Measurements from ENCODE around the gene TMEM132C. TPM values are rescaled to one million over a fixed set of nuclear protein-coding genes. Genes with fewer than 3 reads are reported as not detected.
"Not testable (repeated sequence)": the region's sequence is repeated elsewhere in the genome, so short reads cannot be mapped to it uniquely, and the experiment has no call there.

TMEM132C gene
- not detected in 2 replicates for total RNA-seq

DNA sequence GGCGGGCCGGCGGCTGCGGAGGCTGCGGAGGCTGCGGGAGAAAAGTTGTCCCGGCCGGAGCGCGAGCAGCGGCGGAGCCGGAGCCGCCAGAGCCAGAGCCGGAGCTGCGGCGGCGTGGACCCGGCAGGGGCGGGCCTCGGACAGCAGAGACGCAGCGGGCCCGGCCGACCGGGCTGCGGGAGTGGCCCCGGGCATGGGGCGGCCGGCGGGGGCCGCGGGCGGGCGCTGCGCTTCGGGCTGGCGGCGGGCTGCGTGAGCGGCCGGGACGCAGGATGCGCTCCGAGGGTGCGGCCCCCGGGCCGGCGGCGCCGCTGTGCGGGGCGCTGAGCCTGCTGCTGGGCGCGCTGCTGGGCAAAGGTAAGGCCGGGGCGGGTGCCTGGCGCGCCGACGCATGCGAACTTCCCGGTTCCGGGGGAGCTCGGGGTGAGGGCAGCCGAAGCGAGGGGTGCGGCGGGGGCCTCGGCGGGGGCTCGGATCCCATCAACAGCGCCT is at the start of gene TMEM132C:
Gene TMEM132C (plus strand): TSS at position 40 of the 492 bp plus-strand sequence. CDS start 233 bp downstream, at position 273.
- DNase-seq (ENCODE audit: low read depth in 2 of 2): no peak

DNA sequence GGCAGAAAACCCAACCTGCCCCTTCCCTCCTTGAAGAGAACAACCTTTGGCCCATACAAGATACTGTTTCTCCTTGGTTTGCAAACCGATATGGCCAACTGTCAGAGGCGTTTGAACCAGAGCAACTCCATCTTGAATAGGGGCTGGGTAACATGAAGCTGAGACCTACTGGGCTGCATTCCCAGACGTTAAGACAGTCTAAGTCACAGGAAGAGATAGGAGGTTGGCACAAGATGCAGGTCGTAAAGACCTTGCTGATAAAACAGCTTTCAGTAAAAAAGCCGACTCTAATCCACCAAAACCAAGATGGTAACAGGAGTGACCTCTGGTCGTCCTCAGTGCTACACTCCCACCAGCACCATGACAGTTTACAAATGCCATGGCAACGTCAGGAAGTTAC is 42.7 kb upstream of the TMEM132C start:
- no peak for DNase-seq (ENCODE audit: low read depth in 2 of 2)

GRCh38 chr12:128228581-128228980 is 38.4 kb upstream of the TMEM132C start:
- no peak for DNase-seq (ENCODE audit: low read depth in 2 of 2)

DNA sequence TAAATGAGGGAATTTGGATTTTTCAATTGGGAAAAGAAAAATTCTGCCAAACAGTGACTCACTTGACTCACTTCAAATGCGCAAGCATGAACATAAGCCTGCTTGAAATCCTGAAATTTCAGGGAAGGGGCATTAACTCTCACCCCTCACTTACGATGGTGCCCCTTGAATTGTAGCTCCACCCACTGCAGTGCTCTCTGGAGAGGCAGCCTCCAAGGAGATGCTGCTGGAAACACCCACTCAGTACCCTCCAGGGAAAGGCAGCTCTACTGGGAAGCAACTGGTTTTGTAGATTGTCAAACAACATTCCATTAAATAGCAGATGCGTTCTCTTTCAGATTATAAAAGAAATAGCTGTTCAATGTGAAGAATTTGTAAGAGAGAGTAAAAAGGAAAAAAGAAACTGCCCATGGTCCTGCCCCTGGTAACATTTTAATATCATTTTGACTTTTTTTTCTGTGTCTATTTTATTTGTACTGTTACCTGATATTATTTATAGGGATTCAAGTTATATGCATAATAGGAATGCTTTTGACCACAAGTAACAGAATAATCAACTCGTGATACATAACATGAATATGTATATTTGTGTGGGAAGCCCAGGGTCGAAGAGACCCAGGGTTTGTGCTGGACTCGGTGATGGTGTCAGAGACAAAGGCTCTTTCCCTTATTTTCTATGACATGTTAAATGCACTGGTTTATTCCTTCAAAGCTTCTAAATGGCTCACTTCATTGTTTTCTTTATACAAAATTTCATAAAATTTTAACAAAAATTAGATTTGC is 31.1 kb upstream of the TMEM132C start:
- no peak for DNase-seq (ENCODE audit: low read depth in 2 of 2)

- DNase-seq (ENCODE audit: low read depth in 2 of 2): no peak
These were observed 30.4 kb upstream of the TMEM132C start for GRCh38 chr12:128236525-128236924.

- no peak for DNase-seq (ENCODE audit: low read depth in 2 of 2)
These were observed 26.2 kb upstream of the TMEM132C start for GRCh38 chr12:128240745-128241144.

GRCh38 chr12:128245121-128245520 is 21.8 kb upstream of the TMEM132C start:
- DNase-seq (ENCODE audit: low read depth in 2 of 2): no peak

DNA sequence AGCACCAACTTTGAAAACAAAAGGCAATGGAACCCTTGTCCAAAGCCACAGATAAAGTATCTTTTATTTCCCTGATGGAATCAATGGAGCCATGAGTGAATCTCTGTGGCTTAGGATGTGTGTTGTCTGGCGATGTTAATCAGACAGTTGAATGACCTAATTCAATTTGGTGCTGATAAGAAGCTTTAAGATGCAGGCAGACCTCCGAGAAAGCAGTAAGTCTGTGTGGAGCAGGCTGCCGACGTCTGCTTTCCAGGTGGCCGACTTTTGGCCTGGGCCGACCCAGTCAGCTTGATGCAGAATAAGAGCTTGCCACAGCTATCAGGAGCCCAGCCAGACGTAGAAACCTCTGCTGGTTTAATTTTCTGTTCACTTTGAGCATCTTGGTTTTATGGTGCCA is 21.1 kb upstream of the TMEM132C start:
- DNase-seq (ENCODE audit: low read depth in 2 of 2): no peak

DNA sequence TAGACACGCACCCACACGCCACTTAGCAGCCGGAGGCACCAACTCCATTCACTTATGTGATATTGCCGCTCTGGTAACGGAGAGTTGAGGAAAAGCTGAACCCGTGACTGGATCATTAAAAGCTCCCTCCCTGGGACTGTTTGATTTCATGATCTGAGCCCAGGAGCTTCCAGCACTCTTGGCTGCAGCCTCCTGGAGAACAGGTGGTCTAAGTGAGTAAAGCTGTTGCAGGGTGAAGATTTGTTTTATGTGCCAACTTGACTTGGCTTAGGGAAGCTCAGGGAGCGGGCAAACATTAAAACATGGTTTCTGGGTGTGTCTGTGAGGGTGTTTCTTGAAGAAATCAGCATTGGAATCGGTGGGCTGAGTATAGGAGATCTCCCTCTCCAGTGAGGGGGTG is 16.9 kb upstream of the TMEM132C start:
- DNase-seq (ENCODE audit: low read depth in 2 of 2): no peak

DNA sequence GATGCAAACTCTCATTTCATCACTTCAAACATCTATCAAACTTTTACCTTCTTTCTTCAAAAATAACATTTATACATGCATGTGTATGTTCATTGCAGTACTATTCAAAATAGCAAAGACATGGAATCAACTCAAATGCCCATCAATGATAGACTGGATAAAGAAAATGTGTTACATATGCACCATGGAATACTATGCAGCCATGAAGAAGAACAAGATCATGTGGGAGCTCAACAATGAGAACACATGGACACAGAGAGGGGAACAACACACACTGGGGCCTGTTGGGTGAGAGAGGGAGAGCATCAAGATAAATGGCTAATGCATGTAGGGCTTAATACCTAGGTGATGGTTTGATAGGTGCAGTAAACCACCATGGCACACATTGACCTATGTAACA is 13.1 kb upstream of the TMEM132C start:
- DNase-seq (ENCODE audit: low read depth in 2 of 2): not testable (repeated sequence)

DNA sequence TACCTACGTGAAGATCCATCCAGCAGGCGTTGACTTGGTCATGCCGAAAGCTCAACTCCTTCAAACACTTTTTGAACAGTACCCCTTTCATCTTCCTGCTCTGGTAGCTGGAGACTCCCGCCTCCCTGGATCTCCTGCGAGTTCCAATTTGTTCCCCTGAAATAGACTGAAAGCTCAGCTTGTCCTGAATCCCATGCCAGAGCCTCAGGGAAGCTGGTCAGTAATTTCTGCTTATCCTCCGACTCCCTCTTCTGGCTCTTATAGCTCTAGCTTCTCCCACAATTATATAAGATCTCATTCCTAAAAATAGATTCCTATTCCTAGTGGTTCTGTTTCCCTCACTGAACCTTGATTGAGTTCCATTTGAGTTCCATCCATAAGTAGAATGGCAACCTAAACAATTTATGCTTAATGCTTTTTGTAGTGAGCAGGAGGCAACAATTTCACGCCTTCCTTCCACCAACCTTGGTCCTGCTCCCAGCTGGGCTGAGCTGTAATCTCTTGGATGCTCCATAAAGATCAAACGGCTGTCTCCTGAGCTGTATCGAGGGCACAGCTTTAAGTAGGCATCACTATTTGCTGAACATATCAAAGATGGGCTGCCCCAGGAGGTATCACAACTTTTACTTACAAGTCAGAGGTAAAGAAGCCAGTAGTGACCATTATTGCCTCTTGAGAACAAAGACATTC is 8.0 kb upstream of the TMEM132C start:
- DNase-seq (ENCODE audit: low read depth in 2 of 2): no peak

GRCh38 chr12:128259556-128260070 is 7.4 kb upstream of the TMEM132C start:
- peak; percentile 45 to 48 for DNase-seq (ENCODE audit: low read depth in 2 of 2)

GRCh38 chr12:128261757-128262156 is 5.2 kb upstream of the TMEM132C start:
- no peak for DNase-seq (ENCODE audit: low read depth in 2 of 2)

DNA sequence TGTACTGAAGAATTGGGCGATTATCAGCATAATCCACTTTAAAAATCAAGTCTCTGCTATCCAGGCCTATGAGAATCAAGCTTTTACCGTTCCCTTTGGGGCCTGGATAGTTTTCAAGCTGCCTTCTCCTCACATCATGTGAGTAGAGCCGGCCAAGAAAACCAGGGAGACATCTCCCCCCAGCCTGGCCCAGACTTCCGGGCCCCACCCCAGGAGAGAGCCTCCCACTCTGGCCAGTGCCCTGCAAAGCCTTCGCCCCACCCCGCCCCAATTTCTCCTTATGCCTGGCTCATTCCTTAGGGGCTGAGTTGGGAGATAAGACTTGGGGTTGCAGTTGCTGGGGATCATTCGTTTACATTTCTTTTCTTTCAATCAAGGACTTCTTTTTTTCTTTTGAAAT is 1.4 kb upstream of the TMEM132C start:
- no peak for DNase-seq (ENCODE audit: low read depth in 2 of 2)

DNA sequence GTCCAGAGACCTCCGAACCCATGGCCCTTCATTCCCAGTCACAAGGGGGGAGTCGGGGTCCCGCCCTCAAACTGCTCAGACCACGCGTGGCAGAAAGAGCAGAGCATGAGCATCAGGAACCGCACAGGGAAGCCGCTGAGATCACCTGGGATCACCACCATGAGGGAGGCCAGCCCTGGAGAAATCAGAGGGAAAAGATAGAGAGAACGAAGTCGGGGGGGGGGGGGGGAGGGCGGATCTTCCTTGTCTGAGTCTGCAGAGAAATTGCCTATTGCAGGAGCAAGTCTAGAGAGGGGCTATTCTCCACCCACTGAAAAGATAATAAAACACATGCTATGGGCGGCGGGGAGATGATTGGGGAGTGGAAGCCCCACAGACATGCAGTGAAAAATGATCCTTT is 884 bp upstream of the TMEM132C start:
- no peak for DNase-seq (ENCODE audit: low read depth in 2 of 2)

GRCh38 chr12:128266541-128267130 is 334 bp upstream of the TMEM132C start:
- DNase-seq (ENCODE audit: low read depth in 2 of 2): no peak

DNA sequence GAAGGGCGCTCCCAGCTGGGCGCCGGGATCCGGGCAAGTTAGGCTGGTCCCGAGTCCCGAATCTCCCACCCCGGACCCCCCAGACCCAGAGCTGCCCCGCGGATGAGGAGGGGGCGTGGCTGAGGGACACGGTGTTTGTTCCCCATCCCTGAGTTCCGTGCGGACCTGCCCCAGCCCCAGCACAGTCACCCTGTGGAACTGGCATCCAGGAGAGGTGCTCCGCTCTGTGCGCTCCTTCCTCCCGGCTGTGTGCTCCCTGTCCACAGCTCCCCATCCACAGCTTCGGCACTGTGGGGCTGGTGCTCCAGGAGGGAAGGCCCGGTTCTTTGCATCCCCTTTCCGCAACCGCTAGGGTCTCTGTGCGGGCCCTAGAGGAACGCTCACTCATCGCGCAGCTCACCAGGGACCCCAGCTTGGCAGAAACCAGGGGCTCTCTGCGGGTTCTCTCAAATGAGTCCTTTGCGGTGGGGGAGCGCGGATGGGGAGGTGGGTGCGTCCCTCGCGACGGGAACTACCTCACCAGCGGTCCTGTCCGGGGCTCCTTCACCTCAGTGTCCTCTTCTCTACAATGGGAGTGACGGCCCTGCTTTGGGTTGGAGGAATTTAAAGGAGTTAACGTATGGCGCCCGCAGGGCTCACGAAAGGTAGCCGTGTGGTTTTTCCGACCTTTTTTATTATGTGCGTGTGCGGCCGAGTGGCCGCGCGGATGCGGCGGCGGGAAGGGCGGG is 845 bp downstream of the TMEM132C start:
- no peak for DNase-seq (ENCODE audit: low read depth in 2 of 2)

GRCh38 chr12:128268379-128268995 is 1.5 kb downstream of the TMEM132C start:
- DNase-seq (ENCODE audit: low read depth in 2 of 2): no peak

DNA sequence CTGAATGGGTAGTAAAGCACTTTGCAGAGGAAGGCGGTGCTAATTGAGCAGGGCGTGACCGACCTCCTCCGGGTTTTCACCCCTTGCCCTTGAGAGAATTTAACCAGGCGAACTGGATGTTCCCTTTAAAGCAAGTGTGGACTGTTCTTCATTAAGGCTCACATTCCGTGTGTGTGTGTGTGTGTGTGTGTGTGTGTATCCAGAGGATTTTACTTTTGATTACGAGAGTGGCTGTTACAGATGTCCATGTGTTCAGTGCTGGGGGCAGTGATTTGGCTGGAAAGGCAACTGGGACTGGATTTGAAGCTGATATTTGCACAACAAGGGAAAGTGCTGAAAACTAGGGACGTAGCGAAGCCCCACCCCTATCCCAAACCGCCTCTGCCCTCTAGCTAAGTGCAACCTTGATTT is 2.2 kb downstream of the TMEM132C start:
- no peak for DNase-seq (ENCODE audit: low read depth in 2 of 2)

DNA sequence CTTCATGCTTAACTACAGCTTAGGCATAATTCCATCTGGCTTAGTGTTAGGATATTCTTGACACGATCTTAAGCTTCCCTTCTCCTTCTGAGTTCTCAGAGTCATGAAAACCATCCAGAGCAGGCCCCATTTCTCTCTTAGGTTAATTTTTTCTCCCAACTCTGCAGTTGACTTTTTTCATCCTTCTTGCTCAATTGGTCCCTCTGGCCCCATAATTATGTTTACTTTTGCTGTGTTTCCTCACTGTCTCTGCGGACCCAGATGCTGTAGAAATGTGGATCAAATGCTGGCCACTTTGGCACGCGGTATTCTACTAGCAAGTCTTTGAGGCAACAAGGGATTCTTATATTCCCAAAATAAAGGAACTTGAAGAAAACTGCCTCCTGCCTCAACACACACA is 9.5 kb downstream of the TMEM132C start:
- no peak for DNase-seq (ENCODE audit: low read depth in 2 of 2)

- DNase-seq (ENCODE audit: low read depth in 2 of 2): no peak
These were observed 20.0 kb downstream of the TMEM132C start for GRCh38 chr12:128286970-128287369.

Measured in lung microvascular endothelial cell (primary cell).